Parathyroid adenoma (tissue), 2 donors: ENCODE results near the gene RFC3.

Experiments
- H2AFZ ChIP-seq: fragments of 300-600 bp; sonication (generic); one replicate; pipeline ENCODE4 v1.7.0; 2017; ENCODE audit warnings: antibody characterized with exemption, mild to moderate bottlenecking
- H3K27ac ChIP-seq: fragments of 300-600 bp; sonication (generic); one replicate; pipeline ENCODE4 v1.7.0; 2017
- H3K27me3 ChIP-seq: fragments of 300-600 bp; sonication (generic); one replicate; pipeline ENCODE4 v1.7.0; 2017; ENCODE audit warnings: low read length; ENCODE audit not compliant: control insufficient read depth, insufficient read depth
- H3K36me3 ChIP-seq: fragments of 300-600 bp; sonication (generic); one replicate; pipeline ENCODE4 v1.7.0; 2017; ENCODE audit warnings: low read length; ENCODE audit not compliant: control insufficient read depth, insufficient read depth
- H3K4me1 ChIP-seq: fragments of 300-600 bp; sonication (generic); one replicate; pipeline ENCODE4 v1.7.0; 2017; ENCODE audit warnings: control low read depth
- H3K4me2 ChIP-seq: fragments of 300-600 bp; sonication (generic); one replicate; pipeline ENCODE4 v1.7.0; 2017; ENCODE audit warnings: low read length
- H3K4me3 ChIP-seq: fragments of 300-600 bp; sonication (generic); one replicate; pipeline ENCODE4 v1.7.0; 2017; ENCODE audit warnings: low read depth, low read length
- H3K79me2 ChIP-seq: fragments of 300-600 bp; sonication (generic); one replicate; pipeline ENCODE4 v1.7.0; 2017; ENCODE audit warnings: control low read depth
- H3K9ac ChIP-seq: fragments of 300-600 bp; sonication (generic); one replicate; pipeline ENCODE4 v1.7.0; 2017; ENCODE audit warnings: mild to moderate bottlenecking
- H3K9me3 ChIP-seq: fragments of 300-600 bp; sonication (generic); one replicate; pipeline ENCODE4 v1.7.0; 2017; ENCODE audit warnings: low read length; ENCODE audit not compliant: control insufficient read depth
- TF ChIP-seq, protein P1 (sequence below): fragments of 300-600 bp; sonication (generic); IDR thresholded peaks from one replicate; pipeline ENCODE4 v1.7.0; 2017; ENCODE audit warnings: antibody characterized with exemption, mild to moderate bottlenecking
- donor health status: primary hyperparathyroidism.

The RFC3 gene

DNA sequence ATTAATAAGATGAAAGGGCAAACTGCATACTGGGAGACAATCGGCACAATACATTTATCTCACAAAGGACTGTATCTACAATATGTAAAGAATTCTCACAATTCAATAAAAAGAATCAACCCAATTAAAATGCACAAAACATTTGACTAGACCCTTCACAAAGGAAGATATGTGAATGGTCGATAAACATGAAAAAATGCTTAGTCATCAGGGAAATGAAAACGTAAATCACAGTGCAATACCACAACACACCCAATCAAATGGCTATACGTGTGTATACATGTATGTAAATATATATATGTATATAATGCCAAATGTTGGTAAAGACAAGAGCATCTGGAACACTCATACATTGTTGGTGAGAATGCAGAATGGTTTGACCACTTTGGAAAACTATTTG is 21.9 kb upstream of the RFC3 start:
- H3K27ac ChIP-seq = no peak overlapping the region
- H3K36me3 ChIP-seq = no peaks in the 10 kb centered on the region
- no peak overlapping the region for H3K4me2 ChIP-seq
- peaks cover 3% of the 10 kb centered on the region for H3K9me3 ChIP-seq
- TF ChIP-seq, protein P1, sequence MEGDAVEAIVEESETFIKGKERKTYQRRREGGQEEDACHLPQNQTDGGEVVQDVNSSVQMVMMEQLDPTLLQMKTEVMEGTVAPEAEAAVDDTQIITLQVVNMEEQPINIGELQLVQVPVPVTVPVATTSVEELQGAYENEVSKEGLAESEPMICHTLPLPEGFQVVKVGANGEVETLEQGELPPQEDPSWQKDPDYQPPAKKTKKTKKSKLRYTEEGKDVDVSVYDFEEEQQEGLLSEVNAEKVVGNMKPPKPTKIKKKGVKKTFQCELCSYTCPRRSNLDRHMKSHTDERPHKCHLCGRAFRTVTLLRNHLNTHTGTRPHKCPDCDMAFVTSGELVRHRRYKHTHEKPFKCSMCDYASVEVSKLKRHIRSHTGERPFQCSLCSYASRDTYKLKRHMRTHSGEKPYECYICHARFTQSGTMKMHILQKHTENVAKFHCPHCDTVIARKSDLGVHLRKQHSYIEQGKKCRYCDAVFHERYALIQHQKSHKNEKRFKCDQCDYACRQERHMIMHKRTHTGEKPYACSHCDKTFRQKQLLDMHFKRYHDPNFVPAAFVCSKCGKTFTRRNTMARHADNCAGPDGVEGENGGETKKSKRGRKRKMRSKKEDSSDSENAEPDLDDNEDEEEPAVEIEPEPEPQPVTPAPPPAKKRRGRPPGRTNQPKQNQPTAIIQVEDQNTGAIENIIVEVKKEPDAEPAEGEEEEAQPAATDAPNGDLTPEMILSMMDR = no peak
- no peaks in the 10 kb centered on the region for H3K4me1 ChIP-seq
- H3K79me2 ChIP-seq = no peaks in the 10 kb centered on the region
- no peaks in the 10 kb centered on the region for H3K27me3 ChIP-seq
- no peak overlapping the region for H2AFZ ChIP-seq
- H3K9ac ChIP-seq = no peak overlapping the region
- no peak overlapping the region for H3K4me3 ChIP-seq

DNA sequence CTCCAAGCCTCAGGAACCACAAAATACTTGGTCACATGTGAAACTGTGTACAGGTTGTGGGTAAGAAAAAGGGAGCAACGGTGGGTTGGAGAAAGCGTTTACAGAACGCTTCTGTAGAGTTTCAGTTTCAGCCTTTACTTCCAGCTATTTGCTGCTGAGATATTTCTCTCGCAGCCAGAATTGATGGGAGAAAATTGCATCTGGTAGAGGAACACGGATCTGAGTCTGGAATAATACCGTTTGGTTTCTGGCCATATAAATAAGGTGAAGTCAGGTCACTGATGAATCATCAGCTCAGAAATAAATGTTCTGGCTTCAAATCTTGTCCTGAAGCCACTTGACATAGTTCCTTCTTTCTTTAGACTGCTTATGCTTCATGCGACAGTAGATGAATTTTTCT is 20.3 kb upstream of the RFC3 start:
- H3K36me3 ChIP-seq = no peaks in the 10 kb centered on the region
- H3K27ac ChIP-seq = no peak overlapping the region
- no peaks in the 10 kb centered on the region for H3K27me3 ChIP-seq
- no peak overlapping the region for H3K4me3 ChIP-seq
- no peaks in the 10 kb centered on the region for H3K79me2 ChIP-seq
- H3K4me1 ChIP-seq = no peaks in the 10 kb centered on the region
- no peak overlapping the region for H2AFZ ChIP-seq
- H3K4me2 ChIP-seq = peak overlapping the region; percentile 41
- peaks cover 3% of the 10 kb centered on the region for H3K9me3 ChIP-seq
- no peak overlapping the region for H3K9ac ChIP-seq
- TF ChIP-seq, protein P1 = no peak

DNA sequence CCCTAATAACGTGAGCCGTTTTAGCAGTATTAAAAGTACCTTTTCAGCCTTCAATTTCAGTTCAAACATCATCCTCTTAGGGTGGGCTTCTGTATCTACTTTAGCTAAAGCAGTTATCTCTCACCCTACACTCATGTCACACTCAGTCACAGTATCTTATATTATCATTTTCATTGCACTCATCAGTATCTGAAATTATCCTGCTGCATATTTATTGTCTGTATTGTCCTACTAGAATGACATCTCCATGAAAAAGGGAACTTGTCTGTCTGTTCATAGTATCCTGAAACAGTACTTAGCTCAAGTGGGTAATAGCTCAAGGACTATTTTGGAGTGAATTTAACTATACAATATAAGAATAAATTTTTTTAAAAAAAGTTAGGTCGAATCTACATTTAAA is 19.9 kb upstream of the RFC3 start:
- no peaks in the 10 kb centered on the region for H3K36me3 ChIP-seq

DNA sequence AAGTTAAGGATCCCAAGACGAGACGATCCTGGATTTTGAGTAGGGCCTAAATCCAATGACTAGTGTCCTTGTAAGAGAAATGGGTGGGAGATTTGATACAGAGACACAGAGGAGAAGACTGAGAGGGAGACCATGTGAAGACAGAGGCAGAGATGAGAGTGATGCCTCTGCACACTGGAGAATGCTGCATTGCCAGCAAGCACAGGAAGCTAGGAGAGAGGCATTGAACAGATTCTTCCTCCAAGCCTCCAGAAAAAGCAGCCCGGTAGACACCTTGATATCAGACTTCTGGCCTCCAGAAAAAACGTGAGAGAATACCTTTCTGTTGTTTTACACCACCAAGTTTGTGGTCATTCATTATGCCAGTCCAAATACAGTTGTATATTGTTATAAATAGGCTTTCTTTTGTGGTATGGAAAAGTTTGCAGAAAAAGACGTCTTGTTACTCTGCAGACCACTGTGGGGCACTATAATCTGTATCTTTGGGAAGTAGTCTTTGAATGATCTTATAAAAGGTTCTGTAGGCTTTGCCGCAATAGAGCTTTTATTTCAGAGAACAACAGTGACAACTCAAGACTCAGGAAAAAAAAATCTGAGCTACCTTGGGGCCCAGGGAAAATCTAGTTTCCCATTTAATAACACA is 17.9 kb upstream of the RFC3 start:
- Histone ChIP-seq H3K79me2 (no peaks in the 10 kb centered on the region), H3K9ac (no peak overlapping the region), H3K4me1 (no peaks in the 10 kb centered on the region), H3K4me3 (no peak overlapping the region), H3K27me3 (no peaks in the 10 kb centered on the region), H3K4me2 (no peak overlapping the region), H2AFZ (no peak overlapping the region), H3K36me3 (no peaks in the 10 kb centered on the region), H3K9me3 (no peaks in the 10 kb centered on the region), H3K27ac (no peak overlapping the region)
- TF ChIP-seq, protein P1 = no peak

More for the DNA sequence above, 19.9 kb upstream of the RFC3 start:
- no peak overlapping the region for H3K9ac ChIP-seq
- H3K9me3 ChIP-seq = peaks cover 3% of the 10 kb centered on the region
- TF ChIP-seq, protein P1 = no peak
- no peak overlapping the region for H3K27ac ChIP-seq
- H3K4me3 ChIP-seq = no peak overlapping the region
- no peak overlapping the region for H3K4me2 ChIP-seq
- H2AFZ ChIP-seq = no peak overlapping the region
- no peaks in the 10 kb centered on the region for H3K4me1 ChIP-seq
- no peaks in the 10 kb centered on the region for H3K79me2 ChIP-seq
- no peaks in the 10 kb centered on the region for H3K27me3 ChIP-seq

DNA sequence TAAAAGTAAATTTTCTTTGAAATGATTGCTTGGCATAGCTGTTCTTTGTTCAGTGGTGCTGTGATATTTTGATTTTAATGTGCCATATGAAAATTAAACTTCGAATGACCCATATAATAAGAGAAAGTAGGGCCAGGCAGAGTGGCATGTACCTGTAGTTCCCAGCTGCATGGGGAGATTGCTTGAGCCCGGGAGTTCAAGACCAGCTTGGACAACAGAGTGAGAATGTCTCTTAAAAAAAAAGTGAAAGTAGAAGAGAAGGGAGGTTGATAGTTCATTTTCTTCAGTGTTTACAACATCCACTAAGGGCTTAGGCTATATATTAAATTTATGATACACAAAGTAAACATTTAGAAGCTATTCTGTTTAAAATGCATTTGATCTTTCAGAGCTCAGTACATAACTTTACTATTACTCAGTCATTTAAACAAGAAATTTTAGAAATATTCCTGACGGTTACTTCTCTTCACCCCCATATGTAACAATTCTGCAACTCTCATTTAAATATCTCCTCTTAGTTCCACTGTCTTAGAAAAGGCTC is 17.2 kb upstream of the RFC3 start:
- Histone ChIP-seq H3K27me3 (no peaks in the 10 kb centered on the region), H3K79me2 (no peaks in the 10 kb centered on the region), H3K9me3 (no peaks in the 10 kb centered on the region), H3K4me2 (no peak overlapping the region), H3K9ac (no peak overlapping the region), H3K27ac (no peak overlapping the region), H3K4me3 (no peak overlapping the region), H3K4me1 (no peaks in the 10 kb centered on the region), H3K36me3 (no peaks in the 10 kb centered on the region), H2AFZ (no peak overlapping the region)
- TF ChIP-seq, protein P1 = no peak
